HFF-Myc (cell line): Measurements from ENCODE around the gene SLC17A9.
A peak's percentile ranks its signal among the peaks of the same experiment; 100 is the strongest.

Source experiments
- DNase-seq: peaks from one replicate; pipeline ENCODE4 v3.0.0-alpha.2; 2011; ENCODE audit warnings: low read depth; ENCODE audit errors: extremely low read depth
- H3K4me3 ChIP-seq: replicated peaks from 2 replicates; pipeline ENCODE4 v1.5.1; 2011; ENCODE audit warnings: low read depth, mild to moderate bottlenecking, control low read depth, low read length
- TF ChIP-seq, protein P1 (sequence below): IDR thresholded peaks from 2 replicates; pipeline ENCODE4 v1.5.1; 2012; ENCODE audit warnings: mild to moderate bottlenecking, low read depth, low read length, control low read depth; ENCODE audit errors: missing control alignments

The SLC17A9 gene

DNA sequence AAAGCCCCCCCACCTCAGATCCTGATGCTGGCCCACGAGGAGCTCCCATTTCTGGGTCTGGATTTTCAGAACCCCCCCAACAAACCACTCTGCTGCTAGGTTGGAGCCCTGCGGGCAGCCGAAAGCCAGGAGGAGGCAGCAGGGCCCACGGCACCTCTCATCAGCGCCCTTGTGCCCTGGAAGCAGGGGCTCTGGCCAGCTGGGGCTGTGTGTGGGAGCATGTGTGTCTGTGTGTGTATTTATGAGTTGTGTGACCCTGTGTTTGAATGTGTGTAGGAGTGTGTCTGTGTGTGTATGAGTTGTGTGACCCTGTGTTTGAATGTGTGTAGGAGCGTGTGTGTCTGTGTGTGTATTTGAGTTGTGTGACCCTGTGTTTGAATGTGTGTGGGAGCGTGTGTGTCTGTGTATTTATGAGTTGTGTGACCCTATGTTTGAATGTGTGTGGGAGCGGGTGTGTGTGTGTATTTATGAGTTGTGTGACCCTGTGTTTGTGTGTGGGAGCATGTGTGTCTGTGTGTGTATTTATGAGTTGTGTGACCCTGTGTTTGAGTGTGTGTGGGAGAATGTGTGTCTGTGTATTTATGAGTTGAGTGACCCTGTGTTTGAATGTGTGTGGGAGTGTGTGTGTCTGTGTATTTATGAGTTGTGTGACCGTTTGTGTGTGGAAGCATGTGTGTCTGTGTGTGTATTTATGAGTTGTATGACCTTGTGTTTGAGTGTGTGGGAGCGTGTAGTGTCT, 18.9 kb downstream of the SLC17A9 start:
- H3K4me3 ChIP-seq: no peak overlapping the region
- DNase-seq: no peak
- TF ChIP-seq, protein P1, sequence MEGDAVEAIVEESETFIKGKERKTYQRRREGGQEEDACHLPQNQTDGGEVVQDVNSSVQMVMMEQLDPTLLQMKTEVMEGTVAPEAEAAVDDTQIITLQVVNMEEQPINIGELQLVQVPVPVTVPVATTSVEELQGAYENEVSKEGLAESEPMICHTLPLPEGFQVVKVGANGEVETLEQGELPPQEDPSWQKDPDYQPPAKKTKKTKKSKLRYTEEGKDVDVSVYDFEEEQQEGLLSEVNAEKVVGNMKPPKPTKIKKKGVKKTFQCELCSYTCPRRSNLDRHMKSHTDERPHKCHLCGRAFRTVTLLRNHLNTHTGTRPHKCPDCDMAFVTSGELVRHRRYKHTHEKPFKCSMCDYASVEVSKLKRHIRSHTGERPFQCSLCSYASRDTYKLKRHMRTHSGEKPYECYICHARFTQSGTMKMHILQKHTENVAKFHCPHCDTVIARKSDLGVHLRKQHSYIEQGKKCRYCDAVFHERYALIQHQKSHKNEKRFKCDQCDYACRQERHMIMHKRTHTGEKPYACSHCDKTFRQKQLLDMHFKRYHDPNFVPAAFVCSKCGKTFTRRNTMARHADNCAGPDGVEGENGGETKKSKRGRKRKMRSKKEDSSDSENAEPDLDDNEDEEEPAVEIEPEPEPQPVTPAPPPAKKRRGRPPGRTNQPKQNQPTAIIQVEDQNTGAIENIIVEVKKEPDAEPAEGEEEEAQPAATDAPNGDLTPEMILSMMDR: no peak

DNA sequence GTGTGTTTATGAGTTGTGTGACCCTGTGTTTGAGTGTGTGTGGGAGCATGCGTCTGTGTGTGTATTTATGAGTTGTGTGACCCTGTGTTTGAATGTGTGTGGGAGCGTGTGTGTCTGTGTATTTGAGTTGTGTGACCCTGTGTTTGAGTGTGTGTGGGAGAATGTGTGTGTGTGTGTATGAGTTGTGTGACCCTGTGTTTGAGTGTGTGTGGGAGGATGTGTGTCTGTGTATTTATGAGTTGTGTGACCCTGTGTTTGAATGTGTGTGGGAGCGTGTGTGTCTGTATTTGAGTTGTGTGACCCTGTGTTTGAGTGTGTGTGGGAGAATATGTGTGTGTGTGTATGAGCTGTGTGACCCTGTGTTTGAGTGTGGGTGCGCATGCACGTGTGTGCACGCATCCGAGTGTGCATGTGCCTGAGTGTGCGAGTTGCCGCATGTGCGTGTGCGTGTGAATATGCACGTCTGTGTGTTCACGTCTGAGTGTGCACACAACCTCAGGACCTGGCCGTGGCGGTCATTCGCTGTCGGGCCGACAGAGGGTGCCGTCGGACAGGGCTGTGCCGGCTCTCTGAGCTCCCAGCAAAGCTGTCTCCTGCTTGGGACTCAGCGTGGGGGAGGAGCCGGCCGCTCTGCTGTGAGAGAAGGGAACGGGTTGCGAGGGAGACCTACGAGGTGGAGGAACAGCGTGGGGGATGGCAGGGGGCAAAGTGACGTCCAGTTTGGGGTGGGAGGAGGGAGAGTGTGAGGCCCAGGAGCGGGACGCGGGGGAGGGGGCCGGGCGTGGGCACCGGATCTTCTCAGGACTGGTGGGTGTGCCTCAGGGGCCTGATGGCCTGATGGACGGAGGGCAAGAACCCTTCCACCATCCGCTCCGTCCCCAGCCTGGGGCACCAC, 19.7 kb downstream of the SLC17A9 start:
- TF ChIP-seq, protein P1: peak; percentile 83
- no peak overlapping the region for H3K4me3 ChIP-seq
- peak; percentile 39 for DNase-seq

DNA sequence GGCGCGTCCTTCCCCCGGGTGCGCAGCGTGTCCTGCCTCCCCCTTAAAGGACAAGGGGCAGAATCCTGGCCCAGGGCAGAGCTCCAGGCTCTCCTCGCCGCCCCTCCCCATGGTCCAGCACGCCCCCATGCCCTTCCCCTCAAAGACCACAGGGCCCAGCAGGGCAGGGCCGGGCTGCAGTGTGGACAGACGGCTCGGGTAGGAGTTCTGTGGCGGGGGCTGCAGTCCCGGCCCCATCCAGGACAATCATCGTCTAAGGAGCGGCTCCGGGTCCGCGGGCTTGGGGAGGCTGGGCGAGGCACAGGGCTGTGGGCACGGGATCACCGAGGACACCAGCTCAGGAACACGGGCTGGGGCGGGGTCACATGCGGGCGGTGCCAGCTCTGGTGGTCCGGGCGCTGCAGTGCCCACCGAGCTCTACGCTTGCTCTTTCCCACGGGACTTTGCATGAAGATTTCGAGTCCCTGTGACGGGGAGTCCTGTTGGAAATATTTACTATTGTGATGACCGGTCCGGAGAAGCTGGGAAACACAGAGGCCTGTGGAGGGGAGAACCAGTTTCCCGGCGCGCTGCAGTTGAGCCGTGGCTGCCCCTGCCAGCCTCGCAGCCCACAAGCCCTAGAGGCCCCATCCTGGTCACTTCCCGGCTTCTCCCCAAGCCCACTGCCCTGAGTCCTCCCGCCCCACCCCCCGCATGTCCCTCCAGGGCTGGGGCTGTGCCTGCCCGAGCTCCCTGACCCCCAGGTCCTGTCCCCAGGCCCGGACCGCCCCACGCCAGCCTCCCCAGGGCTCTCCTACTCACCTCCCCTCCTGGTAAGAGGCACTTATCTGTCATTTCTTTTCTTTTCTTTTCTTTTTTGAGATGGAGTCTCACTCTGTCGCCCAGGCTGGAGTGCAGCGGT, 20.6 kb downstream of the SLC17A9 start:
- DNase-seq: no peak
- TF ChIP-seq, protein P1: no peak
- no peak overlapping the region for H3K4me3 ChIP-seq

GRCh38 chr20:62975251-62975760, 22.8 kb downstream of the SLC17A9 start:
- DNase-seq: no peak
- TF ChIP-seq, protein P1: no peak
- H3K4me3 ChIP-seq: no peak overlapping the region

DNA sequence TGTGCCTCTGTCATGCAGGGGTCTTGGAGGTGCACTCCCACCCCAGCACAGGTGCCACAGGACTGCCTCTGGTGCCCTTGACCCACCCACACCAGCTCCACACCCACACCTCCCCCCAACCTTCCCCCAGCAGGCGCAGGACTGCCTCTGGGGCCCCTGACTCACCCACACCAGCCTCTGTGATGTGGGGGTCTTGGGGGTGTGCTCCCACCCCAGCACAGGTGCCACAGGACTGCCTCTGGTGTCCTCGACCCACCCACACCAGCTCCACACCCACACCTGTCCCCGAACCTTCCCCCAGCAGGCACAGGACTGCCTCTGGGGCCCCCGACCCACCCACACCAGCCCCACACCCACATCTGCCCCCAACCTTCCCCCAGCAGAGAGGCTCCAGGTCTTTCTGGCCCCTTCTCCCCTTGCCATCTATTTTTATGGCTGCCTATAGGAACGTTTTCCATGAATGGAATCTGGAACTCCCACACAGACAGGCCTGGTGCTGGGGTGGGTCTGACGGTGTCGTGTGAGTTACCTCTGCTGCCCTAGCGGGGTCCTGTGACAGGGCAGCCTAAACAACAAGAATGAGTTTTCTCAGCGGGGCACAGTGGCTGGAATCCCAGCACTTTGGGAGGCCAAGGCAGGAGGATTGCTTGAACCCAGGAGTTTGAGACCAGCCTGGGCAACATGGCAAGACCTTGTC, 23.5 kb downstream of the SLC17A9 start:
- H3K4me3 ChIP-seq: no peak overlapping the region
- no peak for DNase-seq
- TF ChIP-seq, protein P1: no peak

- DNase-seq: no peak
- H3K4me3 ChIP-seq: no peak overlapping the region
- TF ChIP-seq, protein P1: no peak
Measured at GRCh38 chr20:62976886-62977285, 24.4 kb downstream of the SLC17A9 start.
